DMS53 treated with DMSO at 0.1 percent for 48 hours (cell line): ENCODE measurements around the gene SCAF4.
"Not testable (repeated sequence)": the region's sequence is repeated elsewhere in the genome, so short reads cannot be mapped to it uniquely, and the experiment has no call there.

Experiments
- DNase-seq: peaks from one replicate; lab custom pipeline; 2025; ENCODE audit not compliant: unreplicated experiment; lab: John Stamatoyannopoulos, UW

The SCAF4 gene

DNA sequence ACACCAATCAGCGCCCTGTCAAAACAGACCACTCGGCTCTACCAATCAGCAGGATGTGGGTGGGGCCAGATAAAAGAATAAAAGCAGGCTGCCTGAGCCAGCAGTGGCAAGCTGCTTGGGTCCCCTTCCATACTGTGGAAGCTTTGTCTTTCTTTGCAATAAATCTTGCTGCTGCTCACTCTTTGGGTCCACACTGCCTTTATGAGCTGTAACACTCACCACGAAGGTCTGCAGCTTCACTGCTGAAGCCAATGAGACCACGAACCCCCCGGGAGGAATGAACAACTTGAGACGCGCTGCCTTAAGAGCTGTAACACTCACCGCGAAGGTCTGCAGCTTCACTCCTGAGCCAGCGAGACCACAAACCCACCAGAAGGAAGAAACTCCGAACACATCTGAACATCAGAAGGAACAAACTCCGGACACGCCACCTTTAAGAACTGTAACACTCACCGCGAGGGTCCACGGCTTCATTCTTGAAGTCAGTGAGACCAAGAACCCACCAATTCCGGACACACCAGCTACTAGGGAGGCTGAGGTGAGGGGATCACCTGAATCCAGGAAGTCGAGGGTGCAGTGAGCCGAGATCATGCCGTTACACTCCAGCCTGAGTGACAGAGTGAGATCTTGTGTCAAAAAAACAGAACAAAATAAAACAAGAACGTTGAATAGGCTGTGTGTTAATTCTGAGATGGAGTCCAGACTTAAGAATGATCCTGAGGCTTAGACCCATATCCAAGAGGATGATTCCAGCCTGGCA lies 76.9 kb downstream of the SCAF4 start:
- DNase-seq = not testable (repeated sequence)

DNA sequence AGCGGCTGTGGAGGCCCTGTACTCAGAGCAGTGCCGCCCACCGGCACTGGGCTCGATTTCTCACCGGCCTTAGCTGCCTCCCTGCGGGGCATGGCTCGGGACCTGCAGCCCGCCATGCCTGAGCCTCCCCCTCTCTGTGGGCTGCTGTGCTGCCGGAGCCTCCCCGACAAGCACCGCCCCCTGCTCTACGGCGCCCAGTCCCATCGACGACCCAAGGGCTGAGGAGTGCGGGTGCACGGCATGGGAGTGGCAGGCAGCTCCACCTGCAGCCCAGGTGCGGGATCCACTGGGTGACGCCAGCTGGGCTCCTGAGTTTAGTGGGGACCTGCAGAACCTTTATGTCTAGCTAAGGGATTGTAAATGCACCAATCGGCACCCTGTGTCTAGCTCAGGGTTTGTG lies 77.6 kb downstream of the SCAF4 start:
- no peak for DNase-seq

DNA sequence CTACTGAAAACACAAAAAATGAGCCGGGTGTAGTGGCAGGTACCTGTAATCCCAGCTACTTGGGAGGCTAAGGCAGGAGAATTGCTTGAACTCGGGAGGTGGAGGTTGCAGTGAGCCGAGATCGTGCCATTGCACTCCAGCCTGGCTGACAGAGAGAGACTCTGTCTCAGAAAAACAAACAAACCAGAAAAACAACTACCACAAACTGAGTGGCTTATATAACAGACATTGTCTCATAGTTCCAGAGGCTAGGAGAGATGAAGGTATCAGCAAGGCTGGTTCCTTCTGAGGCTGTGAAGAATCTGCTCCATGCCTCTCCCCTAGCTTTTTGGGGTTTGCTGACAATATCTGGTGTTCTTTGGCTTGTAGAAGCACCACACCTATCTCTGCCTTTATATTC lies 80.4 kb downstream of the SCAF4 start:
- not testable (repeated sequence) for DNase-seq

DNA sequence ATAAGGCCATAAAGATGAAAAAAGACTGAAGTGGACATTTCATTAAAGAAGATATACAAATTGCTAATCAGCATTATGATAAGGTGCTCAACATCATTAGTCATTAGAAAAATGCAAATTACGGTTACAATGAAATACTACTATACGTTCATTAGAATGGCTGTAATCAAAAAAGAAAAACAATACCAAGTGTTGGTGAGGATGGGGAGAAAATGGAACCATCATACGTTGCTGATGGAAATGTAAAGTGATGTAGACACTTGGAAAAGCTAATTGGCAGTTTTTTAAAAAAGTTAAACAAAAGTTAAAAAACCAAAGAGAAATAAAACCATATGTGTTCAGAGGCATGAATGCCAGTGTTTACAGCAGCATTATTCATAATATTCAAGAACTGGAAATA lies 81.0 kb downstream of the SCAF4 start:
- no peak for DNase-seq

- DNase-seq = no peak
Measured at GRCh38 chr21:31647650-31648049, 84.3 kb downstream of the SCAF4 start.

GRCh38 chr21:31644643-31645042 lies 87.3 kb downstream of the SCAF4 start:
- no peak for DNase-seq

GRCh38 chr21:31641416-31641922 lies 90.4 kb downstream of the SCAF4 start:
- DNase-seq = no peak

GRCh38 chr21:31636874-31637273 lies 95.0 kb downstream of the SCAF4 start:
- DNase-seq = no peak

DNA sequence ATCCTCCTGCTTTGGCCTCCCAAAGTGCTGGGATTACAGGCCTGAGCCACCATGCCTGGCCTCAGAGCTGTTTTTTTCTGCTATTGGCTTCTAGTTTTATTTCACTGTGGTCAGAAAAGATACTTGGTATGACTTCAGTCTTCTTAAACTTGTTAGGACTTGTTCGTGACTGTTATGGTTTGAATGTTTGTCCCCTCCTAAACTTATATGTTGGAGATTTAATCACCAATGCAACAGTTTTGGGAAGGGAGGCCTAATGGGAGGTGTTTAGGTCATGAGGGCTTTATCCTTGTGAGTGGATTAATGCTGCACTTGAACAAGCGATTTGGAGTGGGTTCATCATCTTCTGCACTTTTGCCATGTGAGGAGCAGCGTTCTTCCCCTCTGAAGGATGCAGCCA lies 96.9 kb downstream of the SCAF4 start:
- DNase-seq = no peak

GRCh38 chr21:31631881-31632280 lies 100.0 kb downstream of the SCAF4 start:
- not testable (repeated sequence) for DNase-seq

GRCh38 chr21:31629972-31630711 lies 101.8 kb downstream of the SCAF4 start:
- peak; percentile 36 for DNase-seq

- DNase-seq = no peak
Measured at GRCh38 chr21:31624961-31625491, 106.9 kb downstream of the SCAF4 start.

DNA sequence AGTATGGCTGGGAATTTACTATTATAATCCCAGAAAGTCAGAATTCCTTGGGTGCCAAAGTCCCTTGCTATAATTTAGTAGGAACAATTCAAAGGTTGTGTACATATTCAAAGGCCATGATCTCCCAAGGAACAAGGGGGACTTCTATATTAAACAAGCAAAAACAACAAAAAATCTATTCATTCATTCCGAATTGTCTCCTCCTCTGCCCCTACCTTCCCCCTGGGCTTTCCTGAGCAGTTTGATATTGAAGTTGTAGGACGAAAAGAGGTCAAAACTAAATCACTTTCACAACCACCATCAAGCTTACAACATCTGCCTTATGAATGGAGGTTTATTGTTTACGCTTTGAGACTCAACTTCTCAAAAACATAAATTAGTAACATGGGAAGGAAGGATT lies 107.7 kb downstream of the SCAF4 start:
- DNase-seq = no peak

- DNase-seq = no peak
Measured at GRCh38 chr21:31623664-31624063, 108.3 kb downstream of the SCAF4 start.

DNA sequence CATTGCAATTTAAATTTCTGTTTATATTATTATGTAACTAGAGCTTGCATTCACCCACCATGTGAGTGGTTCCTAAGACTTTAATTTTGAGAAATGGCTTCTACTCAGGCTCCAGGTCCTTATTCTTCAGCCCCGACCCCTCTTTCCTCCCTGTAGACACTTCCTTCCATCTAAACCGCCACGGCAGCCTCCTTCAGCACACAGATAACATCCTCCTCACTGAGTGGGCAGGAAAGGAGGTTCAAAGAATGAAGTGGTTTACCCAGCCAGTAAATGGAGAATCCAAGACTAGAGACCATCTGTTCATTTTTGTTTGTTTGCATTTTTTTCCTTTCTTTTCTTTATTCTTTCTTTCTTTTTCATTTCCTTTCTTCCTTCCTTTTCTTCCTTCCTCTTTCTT lies 109.5 kb downstream of the SCAF4 start:
- no peak for DNase-seq
